Activated T-cell treated with anti-CD3 and anti-CD28 coated beads, Interleukin-2, amount 50 U/mL, for 72 hours (primary cell): ENCODE measurements around the gene DLG2. TPM values are rescaled to one million over a fixed set of nuclear protein-coding genes. Genes with fewer than 3 reads are reported as not detected.
"Not testable (repeated sequence)": the region's sequence is repeated elsewhere in the genome, so short reads cannot be mapped to it uniquely, and the experiment has no call there.

ENCODE experiments used
- ATAC-seq, 2 donors: fragments of 150-1000 bp; cut with Tn5 transposase; replicated peaks in 1 of 2; 2 replicates each; pipeline ENCODE4 v1.10.0; 2021; ENCODE audit warnings: moderate library complexity in 2 of 2, mild to moderate bottlenecking in 1 of 2
- DNase-seq, 2 donors: peaks; one replicate each; pipeline ENCODE4 v3.0.0; 2021 to 2022; ENCODE audit warnings: mixed read lengths in 1 of 2
- H3K27ac Mint-ChIP-seq: one replicate; pipeline ENCODE4 v1.8.0; 2022; ENCODE audit warnings: mild to moderate bottlenecking, moderate library complexity, mixed read lengths
- H3K27me3 Mint-ChIP-seq: one replicate; pipeline ENCODE4 v1.8.0; 2022; ENCODE audit warnings: low read depth, mixed read lengths
- H3K36me3 Mint-ChIP-seq, 2 donors: one replicate each; pipeline ENCODE4 v1.8.0; 2022; ENCODE audit warnings: mixed read lengths in 2 of 2, mild to moderate bottlenecking in 1 of 2; ENCODE audit not compliant: insufficient read depth in 2 of 2
- H3K4me1 Mint-ChIP-seq: one replicate; pipeline ENCODE4 v1.8.0; 2022; ENCODE audit warnings: low read depth, mixed read lengths
- H3K4me3 Mint-ChIP-seq, 2 donors: one replicate each; pipeline ENCODE4 v1.8.0; 2022; ENCODE audit warnings: mild to moderate bottlenecking in 2 of 2, mixed read lengths in 2 of 2, moderate library complexity in 2 of 2
- H3K9me3 Mint-ChIP-seq, 2 donors: one replicate each; pipeline ENCODE4 v1.8.0; 2022; ENCODE audit warnings: mixed read lengths in 2 of 2
- total RNA-seq, 2 donors: library from RNA; stranded (reverse); gene quantifications; one replicate each; pipeline ENCODE4 v1.2.3, GENCODE V29; 2022

The DLG2 gene
- total RNA-seq, 2 donors from 2014 or later = 4.1 to 5.3 TPM

GRCh38 chr11:85123752-85124231 is 503.4 kb downstream of the DLG2 start:
- no peaks in the 10 kb centered on the region for H3K4me1 Mint-ChIP-seq
- peaks cover 11 to 12% of the 10 kb centered on the region in 2 donors for H3K9me3 Mint-ChIP-seq
- no peak for ATAC-seq
- DNase-seq = no peak
- H3K27ac Mint-ChIP-seq = no peak overlapping the region
- H3K4me3 Mint-ChIP-seq = no peak overlapping the region
- no peaks in the 10 kb centered on the region for H3K36me3 Mint-ChIP-seq
- H3K27me3 Mint-ChIP-seq = no peaks in the 10 kb centered on the region

GRCh38 chr11:85118151-85118550 is 509.0 kb downstream of the DLG2 start:
- peaks cover 10 to 13% of the 10 kb centered on the region in 2 donors for H3K9me3 Mint-ChIP-seq
- no peak overlapping the region for H3K4me3 Mint-ChIP-seq
- no peaks in the 10 kb centered on the region for H3K4me1 Mint-ChIP-seq
- no peaks in the 10 kb centered on the region for H3K36me3 Mint-ChIP-seq
- DNase-seq = no peak
- no peaks in the 10 kb centered on the region for H3K27me3 Mint-ChIP-seq
- H3K27ac Mint-ChIP-seq = no peak overlapping the region
- ATAC-seq = no peak

- Mint-ChIP-seq H3K9me3 (peaks cover 5 to 7% of the 10 kb centered on the region in 2 donors), H3K4me3 (no peak overlapping the region), H3K27me3 (no peaks in the 10 kb centered on the region), H3K4me1 (no peaks in the 10 kb centered on the region), H3K36me3 (no peaks in the 10 kb centered on the region), H3K27ac (no peak overlapping the region)
- no peak for ATAC-seq
- no peak for DNase-seq
Measured at GRCh38 chr11:85115798-85116197, 511.3 kb downstream of the DLG2 start.

GRCh38 chr11:85114786-85115185 is 512.4 kb downstream of the DLG2 start:
- DNase-seq (no peak), ATAC-seq (no peak)
- no peak overlapping the region for H3K27ac Mint-ChIP-seq
- no peaks in the 10 kb centered on the region for H3K36me3 Mint-ChIP-seq
- H3K27me3 Mint-ChIP-seq = no peaks in the 10 kb centered on the region
- no peak overlapping the region for H3K4me3 Mint-ChIP-seq
- peaks cover 5% of the 10 kb centered on the region in 2 donors for H3K9me3 Mint-ChIP-seq
- H3K4me1 Mint-ChIP-seq = no peaks in the 10 kb centered on the region

GRCh38 chr11:85110246-85110645 is 516.9 kb downstream of the DLG2 start:
- H3K36me3 Mint-ChIP-seq, ATAC-seq, H3K4me3 Mint-ChIP-seq, H3K27me3 Mint-ChIP-seq, H3K4me1 Mint-ChIP-seq, H3K27ac Mint-ChIP-seq, DNase-seq: not testable (repeated sequence)
- H3K9me3 Mint-ChIP-seq = peaks cover 9 to 14% of the 10 kb centered on the region in 2 donors

- Mint-ChIP-seq H3K9me3 (peaks cover 11 to 19% of the 10 kb centered on the region in 2 donors), H3K36me3 (peaks cover 0 to 1% of the 10 kb centered on the region in 2 donors), H3K4me1 (no peaks in the 10 kb centered on the region), H3K27me3 (no peaks in the 10 kb centered on the region), H3K27ac (no peak overlapping the region), H3K4me3 (no peak overlapping the region)
- DNase-seq (no peak), ATAC-seq (no peak)
Measured at GRCh38 chr11:85109141-85109540, 518.0 kb downstream of the DLG2 start.

- Mint-ChIP-seq H3K27me3 (no peaks in the 10 kb centered on the region), H3K4me1 (no peaks in the 10 kb centered on the region), H3K4me3 (no peak overlapping the region), H3K27ac (no peak overlapping the region), H3K36me3 (peaks cover 0 to 1% of the 10 kb centered on the region in 2 donors), H3K9me3 (peaks cover 10 to 17% of the 10 kb centered on the region in 2 donors)
- no peak for DNase-seq
- no peak for ATAC-seq
Measured at GRCh38 chr11:85105868-85106267, 521.3 kb downstream of the DLG2 start.

- H3K27ac Mint-ChIP-seq = no peak overlapping the region
- H3K9me3 Mint-ChIP-seq = peaks cover 14 to 16% of the 10 kb centered on the region in 2 donors
- H3K36me3 Mint-ChIP-seq = peaks cover 0 to 5% of the 10 kb centered on the region in 2 donors
- no peaks in the 10 kb centered on the region for H3K27me3 Mint-ChIP-seq
- DNase-seq = no peak
- H3K4me1 Mint-ChIP-seq = no peaks in the 10 kb centered on the region
- H3K4me3 Mint-ChIP-seq = no peak overlapping the region
- ATAC-seq = no peak
Measured at GRCh38 chr11:85099522-85099921, 527.6 kb downstream of the DLG2 start.

- Mint-ChIP-seq H3K27ac (no peak overlapping the region), H3K9me3 (peaks cover 11 to 13% of the 10 kb centered on the region in 2 donors), H3K4me3 (no peak overlapping the region), H3K4me1 (no peaks in the 10 kb centered on the region), H3K36me3 (peaks cover 0 to 5% of the 10 kb centered on the region in 2 donors), H3K27me3 (no peaks in the 10 kb centered on the region)
- ATAC-seq (no peak), DNase-seq (no peak)
Measured at GRCh38 chr11:85098996-85099395, 528.1 kb downstream of the DLG2 start.

GRCh38 chr11:85096939-85097338 is 530.2 kb downstream of the DLG2 start:
- Mint-ChIP-seq H3K36me3 (peaks cover 0 to 5% of the 10 kb centered on the region in 2 donors), H3K27me3 (no peaks in the 10 kb centered on the region), H3K27ac (no peak overlapping the region), H3K4me1 (no peaks in the 10 kb centered on the region), H3K9me3 (peaks cover 11 to 12% of the 10 kb centered on the region in 2 donors), H3K4me3 (no peak overlapping the region)
- DNase-seq (no peak), ATAC-seq (no peak)

GRCh38 chr11:85095239-85095638 is 531.9 kb downstream of the DLG2 start:
- Mint-ChIP-seq H3K27ac (no peak overlapping the region), H3K36me3 (peaks cover 0 to 5% of the 10 kb centered on the region in 2 donors), H3K27me3 (no peaks in the 10 kb centered on the region), H3K4me1 (no peaks in the 10 kb centered on the region), H3K9me3 (peaks cover 15 to 18% of the 10 kb centered on the region in 2 donors), H3K4me3 (no peak overlapping the region)
- no peak for ATAC-seq
- DNase-seq = no peak

- no peak for DNase-seq
- H3K27ac Mint-ChIP-seq = no peak overlapping the region
- no peak for ATAC-seq
- H3K9me3 Mint-ChIP-seq = peaks cover 16 to 19% of the 10 kb centered on the region in 2 donors
- H3K4me3 Mint-ChIP-seq = no peak overlapping the region
- H3K27me3 Mint-ChIP-seq = no peaks in the 10 kb centered on the region
- peaks cover 0 to 5% of the 10 kb centered on the region in 2 donors for H3K36me3 Mint-ChIP-seq
- H3K4me1 Mint-ChIP-seq = no peaks in the 10 kb centered on the region
Measured at GRCh38 chr11:85094795-85095194, 532.3 kb downstream of the DLG2 start.

GRCh38 chr11:85089654-85090053 is 537.5 kb downstream of the DLG2 start:
- no peaks in the 10 kb centered on the region for H3K27me3 Mint-ChIP-seq
- peaks cover 13 to 14% of the 10 kb centered on the region in 2 donors for H3K9me3 Mint-ChIP-seq
- H3K4me1 Mint-ChIP-seq = no peaks in the 10 kb centered on the region
- no peak for ATAC-seq
- no peak overlapping the region for H3K27ac Mint-ChIP-seq
- no peak overlapping the region for H3K4me3 Mint-ChIP-seq
- H3K36me3 Mint-ChIP-seq = peaks cover 0 to 1% of the 10 kb centered on the region in 2 donors
- no peak for DNase-seq

GRCh38 chr11:85088286-85088685 is 538.9 kb downstream of the DLG2 start:
- ATAC-seq (no peak), DNase-seq (no peak)
- Mint-ChIP-seq H3K4me1 (no peaks in the 10 kb centered on the region), H3K9me3 (peaks cover 12 to 16% of the 10 kb centered on the region in 2 donors), H3K4me3 (no peak overlapping the region), H3K27ac (no peak overlapping the region), H3K36me3 (peaks cover 0 to 1% of the 10 kb centered on the region in 2 donors), H3K27me3 (no peaks in the 10 kb centered on the region)
